PC-3 (cell line): ENCODE results near the gene C3orf85.

Experiments
- EZH2 ChIP-seq: fragments of 300-600 bp; sonication (generic); IDR thresholded peaks from one replicate; pipeline ENCODE4 v1.6.1; 2017; ENCODE audit warnings: antibody characterized with exemption, mild to moderate bottlenecking, low read length; ENCODE audit not compliant: unreplicated experiment
- TF ChIP-seq, protein P1 (sequence below): fragments of 300-600 bp; sonication (generic); conservative IDR thresholded peaks from 2 replicates; pipeline ENCODE4 v1.5.1; 2017; ENCODE audit warnings: antibody characterized with exemption, low read depth, mild to moderate bottlenecking, low read length

DNA sequence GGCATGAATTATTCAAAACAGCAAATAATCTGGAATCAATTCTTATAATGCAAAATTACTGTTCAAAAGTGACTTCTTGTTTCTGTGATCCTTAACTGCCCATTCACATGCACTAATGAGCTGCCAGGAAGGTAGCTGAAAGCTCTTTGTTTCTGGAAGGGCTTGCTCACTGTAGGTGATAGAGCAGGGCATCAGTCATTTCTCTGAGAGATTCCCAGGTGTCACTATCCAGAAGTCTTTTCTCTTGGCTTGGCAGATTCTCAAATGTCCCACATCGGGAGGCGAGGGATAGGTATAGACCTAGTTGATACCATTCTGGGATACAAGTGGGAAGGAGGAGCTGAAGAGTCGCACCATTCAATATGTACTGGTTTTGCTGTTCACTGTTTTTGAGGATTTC, 35.0 kb downstream of the C3orf85 start:
- TF ChIP-seq, protein P1, sequence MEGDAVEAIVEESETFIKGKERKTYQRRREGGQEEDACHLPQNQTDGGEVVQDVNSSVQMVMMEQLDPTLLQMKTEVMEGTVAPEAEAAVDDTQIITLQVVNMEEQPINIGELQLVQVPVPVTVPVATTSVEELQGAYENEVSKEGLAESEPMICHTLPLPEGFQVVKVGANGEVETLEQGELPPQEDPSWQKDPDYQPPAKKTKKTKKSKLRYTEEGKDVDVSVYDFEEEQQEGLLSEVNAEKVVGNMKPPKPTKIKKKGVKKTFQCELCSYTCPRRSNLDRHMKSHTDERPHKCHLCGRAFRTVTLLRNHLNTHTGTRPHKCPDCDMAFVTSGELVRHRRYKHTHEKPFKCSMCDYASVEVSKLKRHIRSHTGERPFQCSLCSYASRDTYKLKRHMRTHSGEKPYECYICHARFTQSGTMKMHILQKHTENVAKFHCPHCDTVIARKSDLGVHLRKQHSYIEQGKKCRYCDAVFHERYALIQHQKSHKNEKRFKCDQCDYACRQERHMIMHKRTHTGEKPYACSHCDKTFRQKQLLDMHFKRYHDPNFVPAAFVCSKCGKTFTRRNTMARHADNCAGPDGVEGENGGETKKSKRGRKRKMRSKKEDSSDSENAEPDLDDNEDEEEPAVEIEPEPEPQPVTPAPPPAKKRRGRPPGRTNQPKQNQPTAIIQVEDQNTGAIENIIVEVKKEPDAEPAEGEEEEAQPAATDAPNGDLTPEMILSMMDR = no peak
- TF ChIP-seq EZH2 = no peak
